Fibroblast of skin of scalp (primary cell): ENCODE data around the gene EYA3. TPM values are rescaled to one million over a fixed set of nuclear protein-coding genes. Genes with fewer than 3 reads are reported as not detected.

Source experiments
- DNase-seq: peaks from one replicate; pipeline ENCODE4 v3.0.0-alpha.2; 2013
- polyA plus RNA-seq, 2 experiments: library from polyadenylated mRNA; unstranded; fragments of 120-200 nt; gene quantifications; one replicate each; pipeline ENCODE4 v1.2.1, GENCODE V29; 2013; ENCODE audit not compliant: insufficient read length in 2 of 2

The EYA3 gene, protein sequence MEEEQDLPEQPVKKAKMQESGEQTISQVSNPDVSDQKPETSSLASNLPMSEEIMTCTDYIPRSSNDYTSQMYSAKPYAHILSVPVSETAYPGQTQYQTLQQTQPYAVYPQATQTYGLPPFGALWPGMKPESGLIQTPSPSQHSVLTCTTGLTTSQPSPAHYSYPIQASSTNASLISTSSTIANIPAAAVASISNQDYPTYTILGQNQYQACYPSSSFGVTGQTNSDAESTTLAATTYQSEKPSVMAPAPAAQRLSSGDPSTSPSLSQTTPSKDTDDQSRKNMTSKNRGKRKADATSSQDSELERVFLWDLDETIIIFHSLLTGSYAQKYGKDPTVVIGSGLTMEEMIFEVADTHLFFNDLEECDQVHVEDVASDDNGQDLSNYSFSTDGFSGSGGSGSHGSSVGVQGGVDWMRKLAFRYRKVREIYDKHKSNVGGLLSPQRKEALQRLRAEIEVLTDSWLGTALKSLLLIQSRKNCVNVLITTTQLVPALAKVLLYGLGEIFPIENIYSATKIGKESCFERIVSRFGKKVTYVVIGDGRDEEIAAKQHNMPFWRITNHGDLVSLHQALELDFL
- 10.3 TPM for polyA plus RNA-seq (2013, experiment 1 of 2; ENCODE audit: insufficient read length)
- polyA plus RNA-seq (2013, experiment 2 of 2; ENCODE audit: insufficient read length), result 12.5 TPM

GRCh38 chr1:28088168-28088961 lies at the start of gene EYA3:
Gene EYA3 (minus strand): TSS chr1:28088610. CDS start chr1:28058026, 30,584 bp downstream.
- DNase-seq, result peak; percentile 97

- DNase-seq, result no peak
Observed at GRCh38 chr1:28136922-28137613, 48.7 kb upstream of the EYA3 start.

DNA sequence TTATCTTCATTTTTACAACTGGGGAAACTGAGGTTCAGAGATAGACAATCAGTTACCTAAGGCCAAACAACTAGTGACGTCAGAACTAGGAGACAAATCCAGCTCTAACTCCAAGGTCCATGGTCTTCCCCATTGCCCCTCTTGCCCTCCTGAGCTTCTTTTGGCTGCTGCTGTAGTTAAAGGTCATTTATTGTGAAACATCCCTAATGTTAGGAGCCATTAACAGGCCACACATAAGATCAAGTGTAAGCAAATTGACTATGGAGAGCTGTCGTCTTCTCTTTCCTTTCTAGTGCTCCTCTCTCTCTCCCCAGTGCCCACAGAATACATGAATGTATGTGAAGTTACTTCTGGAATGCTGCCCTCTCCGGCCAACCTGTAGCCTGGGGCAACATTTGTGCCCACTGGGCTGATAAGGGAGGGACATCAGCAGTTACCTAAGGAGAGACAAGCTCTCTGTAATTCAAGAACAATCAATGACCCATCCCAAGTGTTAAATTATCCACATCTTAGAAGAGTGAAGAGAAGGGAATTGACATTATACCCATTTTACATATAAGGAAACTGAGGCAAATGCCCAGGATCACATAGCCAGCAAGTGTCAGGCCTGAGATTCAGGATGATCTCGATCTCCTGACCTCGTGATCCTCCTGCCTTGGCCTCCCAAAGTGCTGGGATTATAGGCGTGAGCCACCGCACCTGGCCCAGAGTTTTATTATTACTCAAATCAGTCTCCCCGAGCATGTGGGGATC lies 47.9 kb upstream of the EYA3 start:
- no peak for DNase-seq

DNA sequence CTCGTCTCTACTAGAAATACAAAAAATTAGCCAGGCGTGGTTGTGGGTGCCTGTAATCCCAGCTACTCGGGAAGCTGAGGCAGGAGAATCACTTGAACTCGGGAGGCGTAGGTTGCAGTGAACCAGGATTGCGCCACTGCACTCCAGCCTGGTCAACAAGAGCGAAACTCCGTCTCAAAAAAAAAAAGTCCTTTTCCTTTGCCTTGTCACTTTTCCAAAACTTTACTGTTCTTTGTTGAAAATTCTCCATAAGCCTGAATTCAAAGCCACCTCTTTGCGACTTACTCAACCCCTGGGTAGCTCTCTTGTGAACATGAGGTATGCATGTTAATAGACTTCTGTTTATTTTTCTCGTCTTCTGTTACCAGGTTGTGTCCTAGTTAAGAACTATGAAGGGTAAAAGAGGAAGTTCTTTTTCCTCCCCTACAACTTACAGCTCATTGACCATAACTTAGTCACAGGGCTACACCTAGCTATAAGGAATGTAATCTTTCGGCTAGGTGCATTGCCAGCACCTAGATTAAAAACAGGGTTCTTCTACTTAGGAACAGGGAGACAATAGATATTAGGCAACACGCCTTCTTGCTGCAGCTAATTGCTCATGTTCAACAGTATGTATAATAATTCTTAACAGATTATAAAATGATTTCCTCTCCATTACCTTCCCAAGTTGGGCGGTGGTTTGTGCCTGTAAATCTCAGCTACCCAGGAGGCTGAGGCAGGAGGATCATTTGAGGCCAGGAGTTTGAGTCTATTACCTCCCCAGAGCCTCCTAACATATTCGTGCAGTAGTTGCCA lies 47.2 kb upstream of the EYA3 start:
- DNase-seq, result no peak

- no peak for DNase-seq
Observed at GRCh38 chr1:28134651-28135207, 46.3 kb upstream of the EYA3 start.

GRCh38 chr1:28132171-28133167 lies 44.1 kb upstream of the EYA3 start:
- DNase-seq, result no peak

DNA sequence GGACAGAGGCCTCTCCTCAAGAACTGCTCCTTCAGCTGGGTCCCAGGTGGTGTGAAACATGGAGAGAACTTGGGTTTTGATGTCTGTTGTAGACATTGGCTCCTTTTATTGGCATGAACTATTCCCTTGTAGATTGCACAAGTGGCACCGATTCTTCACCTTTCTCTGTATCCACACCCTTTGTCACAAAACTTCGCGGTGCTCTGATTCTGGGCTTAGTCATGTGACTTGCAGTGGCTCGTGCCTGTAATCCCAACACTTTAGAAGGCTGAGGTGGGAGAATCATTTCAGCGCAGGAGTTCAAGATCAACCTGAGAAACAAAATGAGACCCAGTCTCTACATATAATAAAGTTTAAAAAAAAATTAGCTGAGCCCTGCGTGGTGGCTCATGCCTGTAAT lies 42.5 kb upstream of the EYA3 start:
- DNase-seq, result no peak

DNA sequence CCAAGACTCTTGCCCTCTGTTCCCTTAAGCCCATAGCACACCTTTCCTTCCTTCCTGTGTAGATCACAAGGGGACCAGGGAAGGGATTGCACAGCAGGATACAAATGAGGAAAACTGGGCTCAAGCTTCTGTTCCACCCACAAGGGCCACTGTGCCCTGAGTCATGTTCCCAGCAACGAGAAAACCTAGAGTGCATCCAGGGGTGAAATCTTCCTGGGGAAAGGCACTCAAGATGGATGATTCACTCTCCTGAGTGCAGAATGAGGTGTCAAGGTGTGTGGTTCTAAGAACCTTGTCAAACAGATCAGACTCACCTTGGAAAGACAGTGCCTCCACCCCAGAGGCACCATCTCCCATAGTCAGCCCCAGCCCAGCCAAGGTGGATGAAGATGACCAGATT lies 40.7 kb upstream of the EYA3 start:
- no peak for DNase-seq

GRCh38 chr1:28127617-28128257 lies 39.3 kb upstream of the EYA3 start:
- no peak for DNase-seq

DNA sequence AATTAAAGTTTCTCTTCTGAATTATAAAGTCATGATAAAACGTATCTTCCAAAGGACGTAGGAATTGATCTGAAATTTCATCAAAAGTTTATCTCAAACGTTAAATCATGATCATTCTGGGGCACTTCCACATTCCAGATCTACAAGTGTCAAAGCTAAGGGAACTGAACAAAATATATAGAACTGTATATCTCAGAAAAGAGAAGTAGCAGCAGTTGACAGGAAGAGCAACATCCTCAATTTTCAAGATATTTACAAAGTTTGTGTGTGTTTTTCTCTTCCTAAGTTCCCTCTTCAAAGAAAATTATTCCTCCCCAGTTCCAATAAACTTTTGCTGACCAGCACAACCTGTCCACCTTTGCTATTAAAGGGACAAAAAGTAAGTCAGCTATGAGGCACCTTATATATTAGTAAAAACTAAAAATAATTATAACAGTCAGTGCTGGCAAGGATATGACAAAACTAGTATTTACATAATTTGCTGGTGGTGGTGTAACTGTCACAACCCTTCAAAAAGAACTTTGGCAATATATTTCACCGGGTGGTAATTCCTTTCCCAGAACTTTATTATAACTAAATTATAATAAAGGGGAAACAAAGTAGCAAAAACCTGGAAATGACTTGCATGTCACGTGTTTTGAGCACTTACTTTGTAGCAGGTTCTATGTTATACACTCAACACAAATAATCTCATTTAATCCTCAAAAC lies 38.5 kb upstream of the EYA3 start:
- no peak for DNase-seq

DNA sequence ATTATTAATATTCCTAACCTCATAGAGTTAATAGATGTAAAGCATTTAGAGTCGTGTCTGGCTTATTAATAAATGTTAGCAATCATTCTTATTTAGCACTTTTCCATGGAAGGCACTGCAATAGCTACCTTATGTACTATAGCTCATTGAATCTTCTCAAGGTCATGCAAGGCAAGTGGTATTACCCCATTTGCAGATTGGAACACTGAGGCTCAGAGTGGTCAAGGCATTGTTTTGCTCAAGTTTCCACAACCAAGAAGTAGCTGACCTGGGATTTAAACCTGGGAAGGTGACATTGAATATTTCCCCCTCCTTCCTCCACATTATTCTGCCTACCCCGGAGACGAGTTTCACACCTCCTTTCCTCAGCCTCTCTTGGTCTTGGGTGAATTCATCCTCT lies 37.8 kb upstream of the EYA3 start:
- DNase-seq, result no peak

- peak; percentile 62 for DNase-seq
Observed at GRCh38 chr1:28123461-28123961, 35.1 kb upstream of the EYA3 start.

DNA sequence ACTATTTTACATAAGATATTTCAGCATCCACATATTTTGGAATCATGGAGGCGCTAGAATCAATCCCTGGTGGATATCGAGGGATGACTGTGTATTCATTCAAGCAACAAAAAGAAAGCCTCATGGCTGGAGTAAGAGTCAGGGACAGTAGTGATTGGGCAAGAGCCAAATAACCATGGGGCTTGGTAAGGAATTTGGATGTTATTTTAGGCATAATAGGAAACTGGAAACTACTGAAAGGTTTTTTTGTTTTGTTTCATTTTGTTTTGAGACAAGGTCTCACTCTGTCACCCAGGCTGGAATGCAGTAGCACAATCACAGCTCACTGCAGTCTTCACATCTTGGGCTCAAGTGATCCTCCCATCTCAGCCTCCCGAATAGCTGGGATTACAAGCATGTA lies 33.8 kb upstream of the EYA3 start:
- DNase-seq, result peak; percentile 66

DNA sequence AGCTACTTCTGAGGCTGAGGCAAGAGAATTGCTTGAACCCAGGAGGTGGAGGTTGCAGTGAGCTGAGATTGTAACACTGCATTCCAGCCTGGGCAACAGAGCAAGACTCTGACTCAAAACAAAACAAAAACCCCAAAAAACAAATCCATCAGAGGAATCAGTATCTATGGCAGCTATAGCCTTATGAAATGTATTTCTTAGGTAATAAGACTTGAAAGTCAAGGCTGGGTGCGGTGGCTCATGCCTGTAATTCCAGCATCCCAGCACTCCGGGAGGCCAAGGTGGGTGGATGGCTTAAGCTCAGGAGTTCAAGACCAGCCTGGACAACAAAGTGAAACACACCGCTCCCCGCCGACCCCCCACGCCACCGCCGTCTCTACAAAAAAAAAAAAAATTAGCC lies 31.1 kb upstream of the EYA3 start:
- DNase-seq, result no peak

GRCh38 chr1:28118640-28119307 lies 30.4 kb upstream of the EYA3 start:
- no peak for DNase-seq

GRCh38 chr1:28115267-28115666 lies 26.9 kb upstream of the EYA3 start:
- DNase-seq, result no peak

DNA sequence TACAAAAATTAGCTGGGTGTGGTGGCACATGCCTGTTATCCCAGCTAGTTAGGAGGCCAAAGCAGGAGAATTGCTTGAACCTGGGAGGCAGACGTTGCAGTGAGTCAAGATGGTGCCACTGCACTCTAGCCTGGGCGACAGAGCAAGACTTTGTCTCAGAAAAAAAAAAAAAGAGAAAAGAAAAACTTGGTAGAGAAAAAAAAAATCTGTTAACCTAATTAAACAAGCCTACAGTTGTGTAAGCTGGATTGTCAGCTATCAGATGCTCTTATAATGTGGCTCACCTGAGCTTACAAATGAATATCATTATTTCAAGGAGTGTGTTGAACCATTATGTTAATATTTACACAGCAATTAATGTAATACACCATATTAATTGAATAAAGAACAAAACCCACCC lies 26.4 kb upstream of the EYA3 start:
- no peak for DNase-seq

- no peak for DNase-seq
Observed at GRCh38 chr1:28113242-28113572, 24.8 kb upstream of the EYA3 start.
